Measurements from ENCODE around the gene EHMT1. TPM values are rescaled to one million over a fixed set of nuclear protein-coding genes. Genes with fewer than 3 reads are reported as not detected.

EHMT1 gene
- total and polyA plus RNA-seq, 9 of the 15 experiments (the other 6 are each of a cell fraction or from before 2014, with no cell fraction given), result 2.2 to 76.0 (median 36.4) TPM

GRCh38 chr9:137697193-137697592 lies 78.4 kb downstream of the EHMT1 start:
- TF ChIP-seq THAP7 (CRISPR knock-in tag; IDR thresholded peaks at IDR 0.05) (no peak), SRSF7 (optimal IDR thresholded peaks at IDR 0.05; ENCODE audit: low read depth, low read length) (no peak), ZNF766 (CRISPR knock-in tag; conservative IDR thresholded peaks at IDR 0.05) (no peak), CBX2 (IDR thresholded peaks at IDR 0.05; ENCODE audit: insufficient read depth, low read length, poor library complexity, severe bottlenecking) (no peak), HMBOX1 (IDR thresholded peaks at IDR 0.05) (no peak), RBM34 (IDR thresholded peaks at IDR 0.05; ENCODE audit: borderline replicate concordance, insufficient read depth, low read length) (no peak), HOXB6 (CRISPR knock-in tag; IDR thresholded peaks at IDR 0.05; ENCODE audit: borderline replicate concordance) (no peak), FOXA1 (IDR thresholded peaks at IDR 0.05; ENCODE audit: borderline replicate concordance) (no peak), MTA2 (IDR thresholded peaks at IDR 0.05; ENCODE audit: low read depth) (no peak)
- TF ChIP-seq, protein P1, sequence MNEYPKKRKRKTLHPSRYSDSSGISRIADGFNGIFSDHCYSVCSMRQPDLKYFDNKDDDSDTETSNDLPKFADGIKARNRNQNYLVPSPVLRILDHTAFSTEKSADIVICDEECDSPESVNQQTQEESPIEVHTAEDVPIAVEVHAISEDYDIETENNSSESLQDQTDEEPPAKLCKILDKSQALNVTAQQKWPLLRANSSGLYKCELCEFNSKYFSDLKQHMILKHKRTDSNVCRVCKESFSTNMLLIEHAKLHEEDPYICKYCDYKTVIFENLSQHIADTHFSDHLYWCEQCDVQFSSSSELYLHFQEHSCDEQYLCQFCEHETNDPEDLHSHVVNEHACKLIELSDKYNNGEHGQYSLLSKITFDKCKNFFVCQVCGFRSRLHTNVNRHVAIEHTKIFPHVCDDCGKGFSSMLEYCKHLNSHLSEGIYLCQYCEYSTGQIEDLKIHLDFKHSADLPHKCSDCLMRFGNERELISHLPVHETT (CRISPR knock-in tag; conservative IDR thresholded peaks at IDR 0.05 in 1 of 2, IDR thresholded peaks at IDR 0.05 in 1 of 2), result no peak
- TF ChIP-seq, protein P2, sequence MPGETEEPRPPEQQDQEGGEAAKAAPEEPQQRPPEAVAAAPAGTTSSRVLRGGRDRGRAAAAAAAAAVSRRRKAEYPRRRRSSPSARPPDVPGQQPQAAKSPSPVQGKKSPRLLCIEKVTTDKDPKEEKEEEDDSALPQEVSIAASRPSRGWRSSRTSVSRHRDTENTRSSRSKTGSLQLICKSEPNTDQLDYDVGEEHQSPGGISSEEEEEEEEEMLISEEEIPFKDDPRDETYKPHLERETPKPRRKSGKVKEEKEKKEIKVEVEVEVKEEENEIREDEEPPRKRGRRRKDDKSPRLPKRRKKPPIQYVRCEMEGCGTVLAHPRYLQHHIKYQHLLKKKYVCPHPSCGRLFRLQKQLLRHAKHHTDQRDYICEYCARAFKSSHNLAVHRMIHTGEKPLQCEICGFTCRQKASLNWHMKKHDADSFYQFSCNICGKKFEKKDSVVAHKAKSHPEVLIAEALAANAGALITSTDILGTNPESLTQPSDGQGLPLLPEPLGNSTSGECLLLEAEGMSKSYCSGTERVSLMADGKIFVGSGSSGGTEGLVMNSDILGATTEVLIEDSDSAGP (CRISPR knock-in tag; IDR thresholded peaks at IDR 0.05), result no peak
- 94% methylated on average over 5 of the region's 5 CpGs for WGBS (ENCODE audit: insufficient coverage, low coverage, missing lambda C conversion rate)
- Histone ChIP-seq H3K27ac (ENCODE audit: extremely low read depth, low read depth, low read length) (no peak overlapping the region), H3K79me2 (ENCODE audit: control insufficient read depth, insufficient read depth, low read length) (peaks cover 81% of the 10 kb centered on the region), H3K9ac (ENCODE audit: insufficient read depth in 1 of 2, low read depth in 2 of 2, low read length in 2 of 2) (no peak overlapping the region), H3K4me2 (ENCODE audit: insufficient read depth, low read length) (no peak overlapping the region), H3K9me1 (ENCODE audit: control insufficient read depth, insufficient read depth, low read length) (peaks cover 8% of the 10 kb centered on the region), H3K4me1 (replicated peaks in 1 of 2; ENCODE audit: control insufficient read depth in 2 of 2, insufficient read depth in 2 of 2, low read length in 2 of 2) (peaks cover 0 to 26% of the 10 kb centered on the region in 2 experiments; a peak in 2 of 5 replicates), H3K27me3 (ENCODE audit: control insufficient read depth in 2 of 2, insufficient read depth in 2 of 2, low read length in 2 of 2) (no peaks in the 10 kb centered on the region), H4K20me1 (replicated peaks; ENCODE audit: control insufficient read depth, insufficient read depth, low read length) (no peaks in the 10 kb centered on the region; the same call in 1 of the 2 replicates), H3K36me3 (ENCODE audit: control insufficient read depth, insufficient read depth, low read length) (peaks cover 11% of the 10 kb centered on the region; the same call in 2 of the 3 replicates), H3K4me3 (no peak overlapping the region), H2AFZ (ENCODE audit: low read depth, low read length) (no peak overlapping the region), H3K9me3 (replicated peaks; ENCODE audit: control insufficient read depth, insufficient read depth, low read depth, low read length) (peaks cover 5% of the 10 kb centered on the region)
- in situ Hi-C loops (cut with MboI), result no loop called here
- no TSS peak for BruUV-seq (replicated peaks)
- ChIA-PET CTCF (ENCODE audit: low intra/inter-chr PET ratio) (no interaction called here), POLR2A (no interaction called here)
- no peak for FAIRE-seq
- ATAC-seq, result no peak
- no peak for DNase-seq (ENCODE audit: extremely low read depth in 1 of 4, low spot score in 3 of 4)
- intact Hi-C loops (cut with micrococcal nuclease), result no loop called here
